G401 (cell line): ENCODE data around the gene NABP2. TPM values are rescaled to one million over a fixed set of nuclear protein-coding genes. Genes with fewer than 3 reads are reported as not detected.
"Not testable (repeated sequence)": the region's sequence is repeated elsewhere in the genome, so short reads cannot be mapped to it uniquely, and the experiment has no call there.

ENCODE experiments used
- DNase-seq: peaks from one replicate; pipeline ENCODE4 v3.0.0-alpha.2; 2015; ENCODE audit warnings: low spot score
- in situ Hi-C: cut with HindIII; loops from 2 replicates; pipeline ENCODE4 v1.10.0; 2016; ENCODE audit warnings: low sequenced_read_pairs, mixed read lengths
- total RNA-seq: library from RNA; depleted of rRNA; stranded (reverse); fragments of >200 nt; shearing (Covaris generic); gene quantifications from 2 replicates; pipeline ENCODE4 v1.2.3, GENCODE V29; 2014; rRNA removed

The NABP2 gene
- total RNA-seq, result 20.2 and 33.0 TPM in 2 replicates

- DNase-seq, result peak; percentile 98
- in situ Hi-C loops, result no loop called here
Measured at GRCh38 chr12:56224102-56224701, at the start of gene NABP2. NABP2 (plus strand) TSS chr12:56224342; CDS start chr12:56224857, 515 bp downstream.

- DNase-seq, result no peak
- in situ Hi-C loops, result no loop called here
Measured at GRCh38 chr12:56178347-56178746, 45.8 kb upstream of the NABP2 start.

- in situ Hi-C loops, result no loop called here
- DNase-seq, result no peak
Measured at GRCh38 chr12:56186957-56187356, 37.2 kb upstream of the NABP2 start.

- in situ Hi-C loops, result no loop called here
- DNase-seq, result no peak
Measured at GRCh38 chr12:56188131-56188777, 35.9 kb upstream of the NABP2 start.

GRCh38 chr12:56188778-56189098 lies 35.4 kb upstream of the NABP2 start:
- DNase-seq, result peak; percentile 29
- in situ Hi-C loops, result no loop called here

GRCh38 chr12:56189099-56189917 lies 34.8 kb upstream of the NABP2 start, which contains the start of gene SMARCC2:
SMARCC2 (minus strand) TSS chr12:56189483; CDS start chr12:56189461, 22 bp downstream.
- peak; percentile 83 for DNase-seq
- in situ Hi-C loops, result no loop called here

- DNase-seq, result peak; percentile 85
- in situ Hi-C loops, result loop anchor here (5.0 kb wide), 1 partner anchor 73 kb away; the partner anchor contains the start of genes RPL41 and ZC3H10
Measured at GRCh38 chr12:56189918-56190694, 34.0 kb upstream of the NABP2 start.

GRCh38 chr12:56190695-56191155 lies 33.4 kb upstream of the NABP2 start:
- peak; percentile 21 for DNase-seq

GRCh38 chr12:56192582-56192981 lies 31.6 kb upstream of the NABP2 start:
- in situ Hi-C loops, result loop anchor here (5.0 kb wide), 1 partner anchor 75 kb away; the partner anchor contains the start of genes RPL41 and ZC3H10
- DNase-seq, result no peak

More at GRCh38 chr12:56190695-56191155, 33.4 kb upstream of the NABP2 start:
- in situ Hi-C loops, result loop anchor here (5.0 kb wide), 1 partner anchor 73 kb away; the partner anchor contains the start of genes RPL41 and ZC3H10

- in situ Hi-C loops, result loop anchor here (5.0 kb wide), 1 partner anchor 76 kb away; the partner anchor contains the start of genes RPL41 and ZC3H10
- peak; percentile 89 for DNase-seq
Measured at GRCh38 chr12:56193025-56193578, 31.0 kb upstream of the NABP2 start.

- in situ Hi-C loops, DNase-seq: not testable (repeated sequence)
Measured at GRCh38 chr12:56196818-56197550, 27.2 kb upstream of the NABP2 start.

- no peak for DNase-seq
- in situ Hi-C loops, result no loop called here
Measured at GRCh38 chr12:56197921-56198635, 26.1 kb upstream of the NABP2 start.

GRCh38 chr12:56198836-56199235 lies 25.3 kb upstream of the NABP2 start:
- DNase-seq, result no peak
- in situ Hi-C loops, result no loop called here

GRCh38 chr12:56202366-56202765 lies 21.8 kb upstream of the NABP2 start:
- no peak for DNase-seq
- in situ Hi-C loops, result loop anchor here (10.0 kb wide), 1 partner anchor 92 kb away; no protein-coding TSS in a partner anchor

GRCh38 chr12:56202838-56203237 lies 21.3 kb upstream of the NABP2 start:
- in situ Hi-C loops, result loop anchor here (10.0 kb wide), 1 partner anchor 92 kb away; no protein-coding TSS in a partner anchor
- no peak for DNase-seq

GRCh38 chr12:56204275-56204674 lies 19.9 kb upstream of the NABP2 start:
- in situ Hi-C loops, result loop anchor here (10.0 kb wide), 1 partner anchor 91 kb away; no protein-coding TSS in a partner anchor
- DNase-seq, result no peak

GRCh38 chr12:56205445-56205844 lies 18.7 kb upstream of the NABP2 start:
- in situ Hi-C loops, result loop anchor here (10.0 kb wide), 1 partner anchor 89 kb away; no protein-coding TSS in a partner anchor
- no peak for DNase-seq
